HEK293T (cell line): ENCODE results near the gene KCNIP1.
"Not testable (repeated sequence)": the region's sequence is repeated elsewhere in the genome, so short reads cannot be mapped to it uniquely, and the experiment has no call there.

Source experiments
- CTCF ChIA-PET: fragments of 350-600 bp; formaldehyde crosslinking; extraction: SDS; loops from one replicate; lab custom pipeline; 2021; ENCODE audit warnings: antibody characterized with exemption, inconsistent platforms; lab: Yijun Ruan, JAX
- POLR2A ChIA-PET: fragments of 350-600 bp; formaldehyde crosslinking; extraction: SDS; loops from one replicate; lab custom pipeline; 2020; ENCODE audit warnings: antibody characterized with exemption, inconsistent platforms; lab: Yijun Ruan, JAX
- DNase-seq: peaks from one replicate; pipeline ENCODE4 v3.0.0; 2012; ENCODE audit warnings: mixed read lengths; ENCODE audit errors: extremely low spot score
- ARNT ChIP-seq: fragments of 450-650 bp; IDR thresholded peaks from 2 replicates; pipeline ENCODE4 v1.6.1; 2017; ENCODE audit warnings: mild to moderate bottlenecking
- BHLHE40 ChIP-seq: fragments of 450-650 bp; IDR thresholded peaks from 2 replicates; pipeline ENCODE4 v1.6.1; 2016; ENCODE audit warnings: mild to moderate bottlenecking, moderate library complexity, borderline replicate concordance
- CTBP1 ChIP-seq: fragments of 450-650 bp; IDR thresholded peaks from 2 replicates; pipeline ENCODE4 v1.6.1; 2016; ENCODE audit warnings: borderline replicate concordance
- ELF4 ChIP-seq: fragments of 450-650 bp; IDR thresholded peaks from 2 replicates; pipeline ENCODE4 v1.6.1; 2017; ENCODE audit warnings: antibody characterized with exemption
- FOXA1 ChIP-seq: fragments of 450-650 bp; IDR thresholded peaks from 2 replicates; pipeline ENCODE4 v1.6.1; 2016; ENCODE audit warnings: mild to moderate bottlenecking
- FOXK2 ChIP-seq: fragments of 450-650 bp; IDR thresholded peaks from 2 replicates; pipeline ENCODE4 v1.6.1; 2016; ENCODE audit warnings: mild to moderate bottlenecking
- FOXM1 ChIP-seq: fragments of 450-650 bp; IDR thresholded peaks from 2 replicates; pipeline ENCODE4 v1.6.1; 2017; ENCODE audit warnings: mild to moderate bottlenecking, borderline replicate concordance
- HDGF ChIP-seq: fragments of 450-650 bp; IDR thresholded peaks from 2 replicates; pipeline ENCODE4 v1.6.1; 2017; ENCODE audit warnings: antibody characterized with exemption, borderline replicate concordance
- L3MBTL2 ChIP-seq: fragments of 450-650 bp; conservative IDR thresholded peaks from 2 replicates; pipeline ENCODE4 v1.6.1; 2016; ENCODE audit warnings: mild to moderate bottlenecking
- LEF1 ChIP-seq: fragments of 450-650 bp; IDR thresholded peaks from 2 replicates; pipeline ENCODE4 v1.6.1; 2017; ENCODE audit warnings: mild to moderate bottlenecking, borderline replicate concordance
- NFRKB ChIP-seq: fragments of 450-650 bp; IDR thresholded peaks from 2 replicates; pipeline ENCODE4 v1.6.1; 2016; ENCODE audit warnings: mild to moderate bottlenecking, moderate library complexity
- SP1 ChIP-seq: fragments of 450-650 bp; IDR thresholded peaks from 2 replicates; pipeline ENCODE4 v1.6.1; 2017
- SUZ12 ChIP-seq: fragments of 450-650 bp; IDR thresholded peaks from 2 replicates; pipeline ENCODE4 v1.6.1; 2016; ENCODE audit warnings: mild to moderate bottlenecking
- TARDBP ChIP-seq: fragments of 450-650 bp; IDR thresholded peaks from 2 replicates; pipeline ENCODE4 v1.6.1; 2016
- ZNF384 ChIP-seq: fragments of 450-650 bp; IDR thresholded peaks from 2 replicates; pipeline ENCODE4 v1.6.1; 2016
- TF ChIP-seq, protein P1 (sequence below): fragments of 450-650 bp; IDR thresholded peaks from 2 replicates; pipeline ENCODE4 v1.6.1; 2016

The KCNIP1 gene

DNA sequence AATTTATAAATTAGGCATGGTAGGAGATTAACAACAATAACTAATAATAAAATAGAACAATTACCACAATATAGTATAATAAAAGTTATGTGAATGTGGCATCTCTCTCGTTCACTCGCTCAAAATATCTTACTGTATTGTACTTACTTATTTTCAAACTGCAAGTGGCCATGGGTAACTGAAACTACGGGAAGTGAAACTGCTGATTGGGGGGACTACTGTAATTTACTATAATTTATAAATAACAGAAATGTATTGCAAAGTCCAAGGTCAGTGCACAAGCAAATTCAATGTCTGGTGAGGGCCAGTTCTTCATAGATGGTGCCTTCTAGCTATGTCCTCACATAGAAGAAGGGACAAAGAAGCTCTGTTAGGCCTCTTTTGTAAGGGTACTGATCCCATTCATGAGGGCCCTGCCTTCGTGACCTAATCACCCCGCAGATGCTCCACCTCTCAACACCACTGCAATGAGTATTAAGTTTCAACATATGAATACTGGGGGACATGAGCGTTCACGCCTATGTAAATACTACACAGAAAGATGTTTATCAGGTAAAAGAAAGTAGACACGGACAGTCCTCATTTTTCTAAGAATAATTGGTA is 39.0 kb downstream of the KCNIP1 start:
- DNase-seq, result no peak
- ChIA-PET CTCF (no interaction called here), POLR2A (no interaction called here)
- TF ChIP-seq BHLHE40, result no peak
- TF ChIP-seq FOXM1, result no peak
- no peak for TF ChIP-seq ZNF384
- TF ChIP-seq, protein P1, sequence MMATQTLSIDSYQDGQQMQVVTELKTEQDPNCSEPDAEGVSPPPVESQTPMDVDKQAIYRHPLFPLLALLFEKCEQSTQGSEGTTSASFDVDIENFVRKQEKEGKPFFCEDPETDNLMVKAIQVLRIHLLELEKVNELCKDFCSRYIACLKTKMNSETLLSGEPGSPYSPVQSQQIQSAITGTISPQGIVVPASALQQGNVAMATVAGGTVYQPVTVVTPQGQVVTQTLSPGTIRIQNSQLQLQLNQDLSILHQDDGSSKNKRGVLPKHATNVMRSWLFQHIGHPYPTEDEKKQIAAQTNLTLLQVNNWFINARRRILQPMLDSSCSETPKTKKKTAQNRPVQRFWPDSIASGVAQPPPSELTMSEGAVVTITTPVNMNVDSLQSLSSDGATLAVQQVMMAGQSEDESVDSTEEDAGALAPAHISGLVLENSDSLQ, result no peak
- TF ChIP-seq SUZ12, result no peak
- TF ChIP-seq FOXA1, result no peak
- TF ChIP-seq SP1, result no peak
- TF ChIP-seq HDGF, result no peak
- no peak for TF ChIP-seq NFRKB
- no peak for TF ChIP-seq ARNT
- no peak for TF ChIP-seq L3MBTL2
- TF ChIP-seq TARDBP, result no peak
- TF ChIP-seq CTBP1, result no peak

DNA sequence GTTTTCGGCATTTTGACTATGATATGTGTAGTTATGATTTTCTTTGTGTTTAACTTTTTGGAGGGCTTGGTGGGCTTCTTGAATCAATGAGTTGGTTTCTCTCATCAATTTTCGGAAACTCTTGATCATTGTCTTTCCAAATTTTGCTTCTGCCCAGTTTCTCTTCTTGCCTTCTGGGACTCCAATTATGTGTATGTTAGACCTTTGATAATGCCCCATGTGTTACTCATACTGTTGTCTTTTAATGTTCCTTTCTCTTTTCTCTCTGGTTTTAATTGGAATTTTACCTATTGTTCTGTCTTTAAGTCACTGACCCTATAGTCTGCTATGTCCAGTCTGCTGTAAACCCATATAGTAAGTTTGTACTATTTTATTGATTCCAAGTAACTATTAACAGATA is 41.5 kb downstream of the KCNIP1 start:
- CTCF ChIA-PET, result no interaction called here
- POLR2A ChIA-PET, result no interaction called here
- no peak for DNase-seq
- TF ChIP-seq L3MBTL2 (no peak), BHLHE40 (no peak), FOXK2 (no peak), TARDBP (no peak), LEF1 (no peak), ZNF384 (no peak), FOXA1 (no peak), FOXM1 (no peak), SP1 (no peak), SUZ12 (no peak), NFRKB (no peak)
- TF ChIP-seq, protein P1, result no peak

DNA sequence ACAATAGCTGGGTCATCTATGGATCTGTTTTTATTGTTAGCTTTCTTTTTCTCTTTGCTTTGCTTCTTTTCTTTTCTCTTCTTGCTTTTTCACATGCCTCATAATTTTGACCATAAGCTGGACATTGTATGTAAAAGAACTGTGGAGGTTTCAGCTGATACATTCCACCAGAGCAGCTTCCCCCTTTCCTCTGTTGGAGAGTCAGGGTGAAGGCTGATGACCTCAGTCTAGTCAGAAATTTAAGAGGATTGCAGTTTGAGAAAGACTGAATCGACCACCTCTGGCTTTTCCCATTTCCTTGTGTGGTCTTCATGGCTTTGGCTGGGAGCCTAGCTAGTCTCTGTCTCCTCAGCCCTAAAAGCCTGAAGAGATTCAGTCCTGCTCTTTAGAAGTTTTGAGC is 42.0 kb downstream of the KCNIP1 start:
- TF ChIP-seq ZNF384, result no peak
- TF ChIP-seq FOXM1, result no peak
- TF ChIP-seq NFRKB, result no peak
- TF ChIP-seq ARNT, result no peak
- ChIA-PET POLR2A (no interaction called here), CTCF (no interaction called here)
- DNase-seq, result no peak

DNA sequence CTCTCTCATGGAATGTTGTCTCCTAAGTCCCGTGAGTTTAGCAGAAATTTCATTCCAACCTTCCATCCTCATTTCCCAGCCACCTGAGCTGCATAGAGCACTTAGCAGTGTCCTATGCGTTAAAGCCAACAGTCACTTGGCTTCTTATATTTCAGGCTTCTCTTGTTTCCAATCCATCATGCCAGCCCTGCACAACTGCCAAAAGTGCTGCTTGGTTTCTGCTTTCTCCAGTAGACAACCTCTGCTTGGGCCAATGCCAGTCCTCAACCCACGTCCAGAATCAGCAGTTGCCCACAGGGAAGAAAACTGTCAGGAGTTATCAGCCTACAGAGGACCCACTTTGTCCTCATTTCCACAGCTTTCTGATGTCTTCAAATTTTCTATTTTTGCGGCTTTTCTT is 42.5 kb downstream of the KCNIP1 start:
- DNase-seq, result no peak
- POLR2A ChIA-PET, result no interaction called here

DNA sequence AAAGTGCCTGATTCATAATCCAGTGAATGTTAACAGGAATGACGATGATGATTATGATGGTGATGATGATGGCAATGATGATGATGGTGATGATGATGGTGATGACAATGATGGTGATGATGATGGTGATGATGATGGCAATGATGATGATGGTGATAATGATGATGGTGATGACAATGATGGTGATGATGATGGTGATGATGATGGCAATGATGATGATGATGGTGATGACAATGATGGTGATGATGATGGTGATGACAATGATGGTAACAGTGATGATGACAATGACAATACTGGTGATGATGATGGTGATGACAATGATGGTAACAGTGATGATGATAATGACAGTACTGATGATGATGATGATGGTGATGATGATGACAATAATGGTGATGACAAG is 46.6 kb downstream of the KCNIP1 start:
- CTCF ChIA-PET, DNase-seq, POLR2A ChIA-PET: not testable (repeated sequence)
- TF ChIP-seq TARDBP (0 out of 2 replicates have a peak, but pooled peaks have one; percentile 29), CTBP1 (peak; percentile 60; the same call in 1 of the 2 replicates)

More for the DNA sequence above, 42.5 kb downstream of the KCNIP1 start:
- CTCF ChIA-PET, result no interaction called here
- no peak for TF ChIP-seq SUZ12
- no peak for TF ChIP-seq HDGF
- no peak for TF ChIP-seq FOXM1
- no peak for TF ChIP-seq CTBP1
- TF ChIP-seq TARDBP, result no peak
- no peak for TF ChIP-seq NFRKB
- no peak for TF ChIP-seq LEF1

DNA sequence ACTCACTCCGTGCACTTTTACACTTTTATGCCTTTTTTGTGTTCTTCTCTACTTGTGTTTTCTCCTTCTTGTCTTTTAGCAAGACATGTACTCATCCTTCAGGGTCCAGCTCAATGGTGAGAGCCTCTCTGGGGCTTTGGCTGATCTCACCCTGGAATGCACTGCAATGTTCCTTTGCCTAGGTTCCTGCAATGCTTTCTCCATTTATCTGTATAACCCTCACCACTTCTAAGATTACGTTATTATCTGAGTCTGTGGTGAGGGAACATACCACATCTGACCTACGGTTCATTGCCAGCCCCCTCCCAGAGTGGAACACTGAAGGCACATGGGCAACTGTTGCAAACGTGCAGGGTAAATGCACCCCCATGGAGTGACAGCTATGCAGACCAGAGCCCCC is 47.3 kb downstream of the KCNIP1 start:
- TF ChIP-seq HDGF (no peak), LEF1 (no peak), FOXA1 (no peak), ZNF384 (no peak), ELF4 (no peak), SP1 (no peak), BHLHE40 (no peak), FOXM1 (no peak)
- DNase-seq, result no peak
- POLR2A ChIA-PET, result no interaction called here
- CTCF ChIA-PET, result no interaction called here

DNA sequence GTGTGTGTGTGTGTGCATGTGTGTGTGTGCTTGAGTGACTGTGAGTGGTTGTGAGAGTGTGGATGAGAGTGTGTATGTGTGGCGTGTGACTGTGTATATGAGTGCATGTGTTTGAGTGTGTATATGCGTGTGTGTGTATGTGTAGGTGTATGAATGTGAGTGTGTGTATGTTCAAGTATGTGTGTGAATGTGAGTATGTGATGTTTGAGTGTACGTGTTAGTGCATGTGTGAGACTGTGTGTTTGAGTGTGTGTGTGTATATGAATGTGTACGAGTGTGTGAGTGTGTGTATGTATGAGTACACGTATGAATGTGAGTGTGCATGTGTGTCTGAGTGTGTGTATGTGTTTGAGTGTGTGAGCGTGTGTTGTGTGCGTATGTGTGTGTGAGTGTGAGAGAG is 47.8 kb downstream of the KCNIP1 start:
- POLR2A ChIA-PET, result no interaction called here
- TF ChIP-seq CTBP1 (peak; percentile 63), TARDBP (0 out of 2 replicates have a peak, but pooled peaks have one; percentile 23), NFRKB (no peak)
- CTCF ChIA-PET, result no interaction called here
- DNase-seq, result no peak

DNA sequence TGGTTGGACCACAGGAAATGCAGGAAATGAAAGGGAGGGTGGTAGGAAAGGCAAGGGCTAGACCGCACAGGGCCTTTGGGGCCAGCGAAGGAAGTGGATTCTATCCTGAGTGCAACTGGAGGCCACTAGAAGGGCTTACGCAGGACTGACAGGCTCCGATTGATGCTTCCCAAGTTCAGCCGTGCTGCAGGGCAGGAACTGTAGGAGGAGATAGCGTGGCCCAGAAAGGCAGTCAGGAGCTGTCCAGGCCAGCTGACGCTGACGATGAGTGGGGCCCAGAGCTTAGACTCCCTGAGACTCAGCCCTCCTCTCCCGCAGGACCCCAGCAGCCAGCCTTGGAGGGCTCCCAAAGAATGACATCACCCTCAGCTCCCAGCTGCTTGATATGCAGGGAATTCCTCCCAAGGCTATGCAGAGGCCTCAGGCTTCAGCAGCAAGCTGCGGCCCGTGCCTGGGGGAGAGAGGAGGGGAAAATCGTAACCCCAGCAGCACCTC is 48.8 kb downstream of the KCNIP1 start:
- DNase-seq, result no peak
- ChIA-PET POLR2A (no interaction called here), CTCF (no interaction called here)
- no peak for TF ChIP-seq SP1
- TF ChIP-seq BHLHE40, result no peak
- no peak for TF ChIP-seq ELF4
- TF ChIP-seq LEF1, result no peak
- TF ChIP-seq CTBP1, result no peak
- TF ChIP-seq FOXM1, result no peak
- no peak for TF ChIP-seq HDGF
- TF ChIP-seq NFRKB, result no peak
- no peak for TF ChIP-seq FOXK2
- TF ChIP-seq, protein P1, result no peak
- no peak for TF ChIP-seq ZNF384
- TF ChIP-seq SUZ12, result no peak
- no peak for TF ChIP-seq ARNT
- no peak for TF ChIP-seq FOXA1
- TF ChIP-seq L3MBTL2, result no peak
- TF ChIP-seq TARDBP, result no peak
